ENCODE measurements around the gene LRP4.

LRP4 gene

DNA sequence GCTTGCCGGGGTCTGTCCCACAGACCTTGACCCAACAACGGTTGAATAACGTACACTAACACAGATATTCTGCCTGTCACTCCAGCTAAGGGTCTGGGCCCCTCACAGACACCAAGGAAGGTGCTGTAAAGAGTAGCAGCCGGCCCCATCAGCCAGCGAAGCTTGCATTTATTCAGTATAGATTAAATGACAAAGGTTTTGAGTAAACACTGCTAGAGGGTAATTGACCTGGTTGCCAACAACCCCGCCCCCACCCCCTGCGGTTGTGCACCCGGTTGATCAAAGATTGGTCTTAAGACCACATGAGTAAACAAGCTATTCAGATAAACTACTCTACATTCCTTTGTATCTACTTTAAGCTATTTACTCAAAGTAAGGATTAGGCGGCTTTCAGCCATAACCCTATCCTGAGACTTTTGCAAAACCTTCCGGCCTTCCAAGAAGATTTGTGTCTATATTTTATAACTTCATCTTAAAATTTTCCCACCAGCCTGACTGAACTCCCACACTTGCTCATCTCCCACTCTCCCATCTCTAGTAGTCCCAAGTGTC is 67.4 kb downstream of the LRP4 start:
- TF ChIP-seq, protein P1, sequence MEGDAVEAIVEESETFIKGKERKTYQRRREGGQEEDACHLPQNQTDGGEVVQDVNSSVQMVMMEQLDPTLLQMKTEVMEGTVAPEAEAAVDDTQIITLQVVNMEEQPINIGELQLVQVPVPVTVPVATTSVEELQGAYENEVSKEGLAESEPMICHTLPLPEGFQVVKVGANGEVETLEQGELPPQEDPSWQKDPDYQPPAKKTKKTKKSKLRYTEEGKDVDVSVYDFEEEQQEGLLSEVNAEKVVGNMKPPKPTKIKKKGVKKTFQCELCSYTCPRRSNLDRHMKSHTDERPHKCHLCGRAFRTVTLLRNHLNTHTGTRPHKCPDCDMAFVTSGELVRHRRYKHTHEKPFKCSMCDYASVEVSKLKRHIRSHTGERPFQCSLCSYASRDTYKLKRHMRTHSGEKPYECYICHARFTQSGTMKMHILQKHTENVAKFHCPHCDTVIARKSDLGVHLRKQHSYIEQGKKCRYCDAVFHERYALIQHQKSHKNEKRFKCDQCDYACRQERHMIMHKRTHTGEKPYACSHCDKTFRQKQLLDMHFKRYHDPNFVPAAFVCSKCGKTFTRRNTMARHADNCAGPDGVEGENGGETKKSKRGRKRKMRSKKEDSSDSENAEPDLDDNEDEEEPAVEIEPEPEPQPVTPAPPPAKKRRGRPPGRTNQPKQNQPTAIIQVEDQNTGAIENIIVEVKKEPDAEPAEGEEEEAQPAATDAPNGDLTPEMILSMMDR (IDR thresholded peaks at IDR 0.05; ENCODE audit: low read length, missing control alignments): no peak
- no peak for DNase-seq (ENCODE audit: low read depth)
- no peak overlapping the region for H3K4me3 ChIP-seq (replicated peaks; ENCODE audit: low read depth, low read length)

DNA sequence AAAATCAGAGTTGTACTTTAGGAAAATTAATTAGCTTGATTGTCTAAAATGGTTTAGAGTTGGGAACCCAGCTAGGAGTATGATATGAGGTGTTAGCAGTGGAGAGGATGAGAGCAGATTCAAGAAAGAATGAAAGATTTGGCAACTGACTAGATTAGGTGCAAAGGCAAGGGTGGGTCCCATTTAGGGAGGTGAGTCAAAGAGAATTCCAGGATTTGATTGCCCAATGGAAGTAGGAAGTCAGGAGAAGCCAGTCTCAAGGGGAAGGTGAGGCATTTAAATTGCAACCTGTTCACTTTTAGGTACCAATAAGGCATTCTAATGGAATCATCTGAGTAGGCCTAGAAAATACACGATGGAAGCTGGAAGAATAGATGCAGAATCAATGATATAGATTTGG is 68.7 kb downstream of the LRP4 start:
- no peak for DNase-seq (ENCODE audit: low read depth)
- H3K4me3 ChIP-seq (replicated peaks; ENCODE audit: low read depth, low read length): no peak overlapping the region
- TF ChIP-seq, protein P1 (IDR thresholded peaks at IDR 0.05; ENCODE audit: low read length, missing control alignments): no peak

DNA sequence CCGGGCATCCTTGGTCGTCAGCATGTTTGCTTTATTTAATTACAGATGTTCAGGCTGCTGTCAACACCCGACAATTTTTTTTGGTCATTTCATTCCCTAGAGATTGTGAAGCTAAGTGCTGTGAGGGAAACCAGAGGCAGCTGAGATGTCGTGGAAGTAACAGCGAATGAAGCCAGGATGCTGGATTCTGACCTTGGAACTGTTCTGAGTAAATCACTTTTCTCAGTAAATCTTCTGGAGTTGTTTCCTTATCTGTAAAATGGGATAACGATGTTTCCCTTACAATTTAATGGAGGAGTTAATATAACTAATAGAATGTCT is 71.9 kb downstream of the LRP4 start:
- no peak for DNase-seq (ENCODE audit: low read depth)
- TF ChIP-seq, protein P1 (IDR thresholded peaks at IDR 0.05; ENCODE audit: low read length, missing control alignments): no peak

DNA sequence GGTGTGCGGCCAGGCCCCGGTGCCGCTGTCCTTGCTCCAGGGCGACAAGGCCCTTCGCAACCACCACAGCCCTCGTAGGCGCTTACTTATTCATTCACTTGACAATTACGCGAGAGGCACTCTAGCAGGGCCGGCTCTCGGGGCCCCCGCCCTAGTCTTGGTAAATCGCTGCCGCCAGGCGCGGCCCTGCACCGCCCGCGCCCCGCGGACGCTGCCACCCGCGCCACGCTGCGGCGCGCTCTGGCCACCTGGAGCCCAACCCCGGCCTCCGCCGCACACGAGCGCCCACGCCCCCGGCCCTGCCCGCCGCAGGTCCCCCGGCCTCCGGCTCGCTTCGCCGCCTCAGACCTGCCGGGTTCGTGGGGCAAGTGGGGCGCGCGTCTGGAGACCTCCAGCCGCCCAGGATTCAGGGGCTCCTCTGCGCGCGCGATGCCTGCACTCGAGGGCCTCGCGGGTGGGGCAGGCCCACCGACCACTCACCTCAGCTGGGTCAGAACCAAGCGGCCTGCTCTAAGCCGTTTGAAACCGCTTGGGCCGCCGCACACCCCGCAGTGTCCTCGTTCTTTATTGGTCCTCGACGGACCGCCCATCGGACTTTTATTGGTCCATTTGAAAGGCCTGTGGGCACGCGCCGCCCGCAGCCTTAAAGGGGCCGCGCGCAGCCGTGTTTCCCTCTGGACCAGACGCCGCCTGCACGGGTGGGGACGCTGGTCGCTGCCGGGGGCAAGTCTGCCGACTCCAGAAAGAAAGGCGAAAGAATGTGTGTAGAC is 72.4 kb downstream of the LRP4 start, which contains the start of gene CKAP5:
Gene CKAP5 (minus strand): TSS at position 541 of the 770 bp plus-strand sequence. CDS start 25,049 bp downstream, outside the sequence.
- TF ChIP-seq, protein P1 (IDR thresholded peaks at IDR 0.05; ENCODE audit: low read length, missing control alignments): no peak
- peak within 1 kb of the TSS; percentile 87 for H3K4me3 ChIP-seq (replicated peaks; ENCODE audit: low read depth, low read length)
- DNase-seq (ENCODE audit: low read depth): peak; percentile 89

More for the DNA sequence above, 71.9 kb downstream of the LRP4 start:
- H3K4me3 ChIP-seq (replicated peaks; ENCODE audit: low read depth, low read length): peak overlapping the region; percentile 87

DNA sequence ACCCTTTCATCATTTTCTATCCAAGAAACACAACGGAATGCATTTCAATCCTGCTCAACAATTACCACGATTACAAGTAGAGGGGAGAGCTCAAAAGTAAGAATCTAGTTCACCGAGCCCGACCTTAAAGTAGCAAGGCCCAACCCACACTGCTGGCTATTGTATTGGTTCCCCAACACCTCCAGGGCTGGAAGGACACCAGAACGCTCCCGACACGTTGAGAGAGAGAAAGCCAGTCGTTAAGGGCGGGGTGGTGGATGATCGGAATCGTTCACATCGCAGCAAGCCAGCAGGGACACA is 73.0 kb downstream of the LRP4 start:
- no peak for DNase-seq (ENCODE audit: low read depth)
- TF ChIP-seq, protein P1 (IDR thresholded peaks at IDR 0.05; ENCODE audit: low read length, missing control alignments): no peak
- peak overlapping the region; percentile 87 for H3K4me3 ChIP-seq (replicated peaks; ENCODE audit: low read depth, low read length)

DNA sequence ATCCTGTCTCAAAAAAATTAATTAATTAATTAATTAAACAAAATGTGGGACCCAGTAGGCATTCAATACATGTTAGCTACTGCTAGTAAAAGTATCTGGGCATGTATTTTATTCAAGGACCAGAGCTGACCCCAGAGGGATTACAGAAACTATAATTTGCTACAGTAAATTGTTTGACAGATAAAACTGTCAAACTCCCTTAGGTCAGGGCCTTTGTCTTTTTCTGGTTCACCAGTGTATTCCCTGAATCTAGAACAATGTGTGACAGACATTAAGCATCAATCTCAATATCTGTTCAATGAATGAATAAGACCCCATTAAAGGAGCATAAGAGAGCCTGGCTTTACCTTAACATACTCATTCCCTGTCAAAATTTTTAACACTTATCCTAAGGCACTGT is 78.2 kb downstream of the LRP4 start:
- no peak overlapping the region for H3K4me3 ChIP-seq (replicated peaks; ENCODE audit: low read depth, low read length)
- no peak for DNase-seq (ENCODE audit: low read depth)
- TF ChIP-seq, protein P1 (IDR thresholded peaks at IDR 0.05; ENCODE audit: low read length, missing control alignments): no peak

DNA sequence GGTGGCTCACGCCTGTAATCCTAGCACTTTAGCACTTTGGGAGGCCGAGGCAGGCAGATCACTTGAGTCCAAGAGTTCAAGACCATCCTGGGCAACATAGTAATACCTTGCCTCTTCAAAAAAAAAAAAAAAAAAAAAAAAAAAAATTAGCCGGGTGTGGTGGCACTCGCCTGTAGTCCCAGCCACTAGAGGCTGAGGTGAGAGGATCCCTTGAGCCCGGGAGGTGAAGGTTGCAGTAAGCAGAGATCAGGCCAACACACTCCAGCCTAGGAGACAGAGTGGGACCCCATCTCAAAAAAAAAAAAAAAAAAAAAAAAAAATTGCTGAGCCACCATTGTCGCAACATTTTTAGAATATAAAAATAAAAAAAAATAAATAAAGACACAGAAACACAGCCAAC is 79.8 kb downstream of the LRP4 start:
- no peak for DNase-seq (ENCODE audit: low read depth)
- H3K4me3 ChIP-seq (replicated peaks; ENCODE audit: low read depth, low read length): no peak overlapping the region
- TF ChIP-seq, protein P1 (IDR thresholded peaks at IDR 0.05; ENCODE audit: low read length, missing control alignments): no peak
